GM18499 (cell line): ENCODE data around the gene CBFA2T2.
"Not testable (repeated sequence)": the region's sequence is repeated elsewhere in the genome, so short reads cannot be mapped to it uniquely, and the experiment has no call there.

ENCODE experiments used
- ATAC-seq: cut with Tn5 transposase; IDR thresholded peaks from one replicate; pipeline ENCODE4 v1.9.1; 2021; ENCODE audit warnings: moderate number of reproducible peaks; ENCODE audit not compliant: insufficient read depth, unreplicated experiment

The CBFA2T2 gene

GRCh38 chr20:33646959-33647602, 157.2 kb downstream of the CBFA2T2 start:
- not testable (repeated sequence) for ATAC-seq

- no peak for ATAC-seq
Observed at GRCh38 chr20:33647603-33648395, 157.9 kb downstream of the CBFA2T2 start.

DNA sequence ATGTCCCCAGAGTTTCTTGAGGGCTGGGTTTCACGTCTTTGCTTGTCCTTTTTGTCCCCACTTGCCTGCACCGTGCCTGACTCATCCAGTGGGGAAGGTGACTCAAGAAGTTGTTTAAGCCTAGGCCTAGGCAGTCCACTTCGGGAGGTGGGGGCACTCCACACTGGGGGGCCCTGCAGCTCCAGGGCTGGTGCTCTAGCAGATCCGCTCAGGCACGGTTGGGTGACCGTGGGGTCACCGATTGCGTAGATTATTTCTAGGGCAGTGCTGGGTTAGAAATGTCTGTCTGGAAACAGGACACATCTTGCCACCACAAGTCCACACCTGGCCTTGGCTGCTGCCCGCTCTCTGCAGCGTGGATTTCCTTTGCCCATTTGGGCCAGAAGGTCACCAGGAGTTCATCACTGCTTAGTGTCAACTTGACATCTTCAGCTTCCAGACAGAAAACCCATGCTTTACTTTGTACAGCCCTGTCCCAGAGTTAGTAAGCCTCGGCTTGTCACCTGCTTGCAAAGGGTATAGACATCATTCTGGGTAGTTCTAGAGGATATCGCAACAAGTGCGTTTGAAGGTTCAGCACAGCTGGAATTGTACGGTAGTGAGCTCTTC, 158.6 kb downstream of the CBFA2T2 start:
- no peak for ATAC-seq

DNA sequence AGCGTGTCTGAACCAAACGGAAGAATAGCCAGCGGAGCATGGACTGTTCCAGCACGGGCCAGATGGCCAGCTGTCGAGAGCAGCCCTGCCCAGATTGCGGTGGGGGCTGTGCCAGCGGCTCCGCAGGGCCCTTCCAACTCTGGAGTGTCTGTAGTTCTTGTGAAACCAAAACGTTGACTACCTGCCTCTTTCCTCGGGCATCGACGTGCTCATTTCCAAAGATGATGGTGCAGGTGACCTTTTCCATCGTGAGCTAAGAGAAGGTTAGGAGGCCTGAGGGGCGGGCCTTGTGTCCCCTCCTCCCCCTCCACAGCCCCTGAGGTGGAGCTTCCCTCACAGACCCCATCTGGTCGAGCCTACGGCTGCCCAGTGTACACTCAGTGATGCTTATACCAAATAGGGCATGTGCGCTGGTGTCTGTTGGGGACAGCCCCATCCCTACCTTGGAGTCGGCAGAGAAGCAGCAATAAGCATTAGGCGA, 159.3 kb downstream of the CBFA2T2 start:
- ATAC-seq: no peak

DNA sequence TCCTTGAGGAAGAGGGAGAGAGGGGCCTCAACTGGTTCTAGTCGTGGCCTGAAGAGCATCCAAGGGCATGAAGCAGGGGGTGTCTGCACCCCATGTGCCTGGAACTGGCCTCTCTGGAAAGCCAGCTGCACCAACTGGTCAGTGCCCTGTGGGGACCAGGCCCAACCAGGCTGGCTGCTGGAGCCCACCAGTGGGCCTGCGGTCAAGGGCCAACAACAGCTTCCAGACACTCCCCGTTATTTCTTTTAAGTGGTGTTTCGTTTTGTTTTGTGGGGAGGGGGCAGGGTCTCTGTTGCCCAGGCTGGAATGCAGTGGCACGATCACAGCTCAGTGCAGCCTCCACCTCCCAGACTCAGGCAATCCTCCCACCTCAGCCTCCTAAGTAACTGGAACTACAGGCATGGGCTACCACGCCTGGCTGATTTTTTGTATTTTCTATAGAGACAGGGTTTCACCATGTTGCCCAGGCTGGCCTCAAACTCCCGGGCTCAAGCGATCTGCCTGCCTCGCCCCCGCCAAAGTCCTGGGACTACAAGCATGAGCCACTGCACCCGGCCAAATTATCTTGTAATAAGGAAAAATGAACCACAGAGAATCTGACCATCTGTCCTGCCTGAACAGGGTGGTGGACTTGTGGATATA, 160.3 kb downstream of the CBFA2T2 start:
- ATAC-seq: no peak

GRCh38 chr20:33650753-33651561, 161.1 kb downstream of the CBFA2T2 start:
- no peak for ATAC-seq

DNA sequence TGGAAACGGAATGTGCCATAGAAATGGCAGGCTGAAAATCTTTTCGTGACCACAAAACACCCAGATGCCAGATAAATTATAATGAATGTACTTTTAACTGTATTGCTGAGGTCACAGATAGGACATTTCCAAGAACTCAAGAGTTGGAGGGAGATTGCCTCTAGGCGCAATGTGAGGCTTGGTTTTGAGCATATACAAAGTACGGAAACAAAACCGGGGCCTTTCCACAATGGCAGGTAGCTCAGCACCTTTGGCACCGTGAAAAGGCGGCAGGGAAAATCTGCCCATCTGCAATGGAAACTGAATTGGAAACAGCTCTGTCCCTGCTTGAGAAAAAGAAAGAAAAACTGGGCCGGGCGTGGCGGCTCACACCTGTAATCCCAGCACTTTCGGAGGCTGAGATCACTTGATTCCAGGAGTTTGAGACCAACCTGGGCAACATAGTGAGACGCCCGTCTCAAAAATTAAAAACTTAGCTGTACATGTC, 161.7 kb downstream of the CBFA2T2 start:
- ATAC-seq: no peak

- no peak for ATAC-seq
Observed at GRCh38 chr20:33653218-33653899, 163.5 kb downstream of the CBFA2T2 start.

DNA sequence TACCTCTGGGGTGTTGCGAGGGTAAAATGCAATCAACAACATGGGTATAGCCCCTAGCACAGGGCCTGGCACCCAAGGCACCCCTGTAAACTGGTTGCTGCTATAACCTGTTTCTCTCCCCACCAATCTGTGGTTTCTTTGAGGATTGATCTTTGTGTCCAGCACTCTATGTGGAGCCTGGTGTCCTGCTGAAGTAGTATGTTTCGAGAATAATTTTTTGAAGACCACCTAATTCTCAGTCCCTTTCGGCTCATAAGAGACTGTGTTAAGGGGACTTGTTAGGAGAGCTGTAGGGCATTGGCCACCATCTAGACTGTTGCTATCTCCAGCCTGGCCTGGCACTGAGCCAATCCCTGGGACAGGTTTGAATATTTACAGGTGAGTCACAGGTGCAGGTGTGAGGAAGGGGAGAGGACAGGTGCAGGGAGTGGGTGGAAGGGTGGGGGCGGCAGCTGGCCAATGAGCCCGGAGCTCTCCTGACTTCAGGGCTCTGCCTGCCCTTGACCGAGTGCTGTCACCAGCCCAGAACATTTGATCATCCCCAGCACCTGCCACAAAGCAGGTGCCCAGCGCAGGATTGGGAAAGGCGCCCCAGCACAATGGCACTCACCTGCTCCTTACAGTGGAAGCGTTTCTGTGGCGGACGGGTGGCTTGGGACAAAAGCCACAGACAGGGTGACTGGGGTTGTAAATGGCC, 164.2 kb downstream of the CBFA2T2 start:
- ATAC-seq: no peak

GRCh38 chr20:33654680-33655161, 164.8 kb downstream of the CBFA2T2 start:
- ATAC-seq: no peak

DNA sequence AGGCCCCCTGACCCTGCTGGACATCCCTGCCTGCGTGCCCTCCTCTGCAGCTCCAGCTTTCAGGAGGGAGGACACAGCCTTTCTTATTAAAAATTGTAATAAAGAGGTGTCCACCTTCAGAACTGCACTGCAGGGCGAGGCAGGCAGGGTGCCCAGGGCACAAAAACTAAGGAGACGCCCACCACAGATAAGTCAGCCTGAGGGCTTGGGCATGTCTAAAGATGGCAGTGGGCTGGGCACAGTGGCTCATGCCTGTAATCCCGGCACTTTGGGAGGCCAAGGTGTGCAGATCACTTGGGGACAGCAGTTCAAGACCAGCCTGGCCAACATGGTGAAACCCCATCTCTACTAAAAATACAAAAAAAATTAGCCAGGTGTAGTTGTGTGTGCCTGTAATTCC, 165.3 kb downstream of the CBFA2T2 start:
- no peak for ATAC-seq

- no peak for ATAC-seq
Observed at GRCh38 chr20:33656010-33656782, 166.3 kb downstream of the CBFA2T2 start.

DNA sequence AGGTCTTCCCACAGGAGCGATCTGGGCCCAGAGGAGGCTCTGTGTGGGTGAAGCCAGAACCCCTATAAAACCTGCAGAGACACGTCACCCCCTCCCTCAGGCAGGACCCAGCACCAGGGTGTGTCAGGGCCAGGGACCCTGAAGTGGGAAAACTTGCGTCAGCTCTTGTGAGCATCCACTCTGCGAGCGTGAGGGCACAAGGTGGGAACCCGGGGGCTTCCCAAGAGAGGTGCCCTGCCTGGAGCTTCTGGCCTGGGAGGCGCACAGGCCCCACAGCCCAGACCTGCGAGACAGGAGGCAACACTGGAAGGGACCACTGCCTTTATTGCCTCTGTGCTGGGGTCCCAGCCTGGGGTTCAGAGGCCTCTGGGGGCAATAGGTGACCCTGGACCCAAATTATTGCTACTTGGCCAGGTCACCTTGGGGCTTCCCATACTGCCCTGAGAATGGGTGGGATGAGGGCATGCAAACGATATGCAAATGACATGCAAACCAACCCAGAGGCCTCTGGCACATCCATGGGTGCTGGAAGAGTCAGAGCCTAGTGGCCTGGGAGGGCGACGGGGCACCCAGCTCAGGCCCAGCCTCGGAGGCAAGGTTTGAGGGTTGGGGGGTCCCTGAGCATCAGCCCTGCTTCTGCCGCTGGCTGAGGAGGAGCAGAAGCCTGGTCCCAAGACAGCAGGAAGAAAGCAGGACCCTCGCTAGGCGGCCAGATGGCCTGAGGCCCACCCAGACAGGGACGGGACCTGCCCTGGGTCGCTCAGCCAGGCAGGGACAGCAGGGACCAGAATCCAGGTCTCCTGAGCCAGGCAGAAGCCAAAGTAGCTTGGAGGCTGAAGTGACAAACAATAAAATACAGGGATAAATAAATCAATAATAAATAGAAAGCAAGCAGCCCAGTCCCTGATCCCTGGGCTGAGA, 167.1 kb downstream of the CBFA2T2 start:
- ATAC-seq: no peak

GRCh38 chr20:33657704-33658095, 167.8 kb downstream of the CBFA2T2 start:
- no peak for ATAC-seq

DNA sequence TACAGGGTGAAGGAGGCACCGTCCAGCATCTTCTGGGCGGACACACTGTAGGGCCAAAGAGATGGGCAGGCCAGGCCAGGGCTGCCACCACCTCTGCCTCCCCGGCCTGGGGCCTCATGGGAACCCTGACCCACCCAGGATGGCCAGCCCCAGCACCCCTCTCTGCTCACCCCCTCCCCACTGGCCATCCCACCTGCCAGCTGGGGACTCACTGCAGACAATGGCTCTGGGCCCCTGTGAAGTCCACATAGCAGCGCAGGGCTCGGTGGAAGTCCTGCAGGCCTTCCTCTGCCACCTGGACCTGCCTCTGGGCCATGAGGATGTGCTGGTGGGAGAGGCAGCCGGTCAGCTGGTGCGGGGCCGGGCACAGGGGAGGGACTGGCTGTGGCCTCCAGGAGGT, 168.6 kb downstream of the CBFA2T2 start:
- ATAC-seq: no peak

DNA sequence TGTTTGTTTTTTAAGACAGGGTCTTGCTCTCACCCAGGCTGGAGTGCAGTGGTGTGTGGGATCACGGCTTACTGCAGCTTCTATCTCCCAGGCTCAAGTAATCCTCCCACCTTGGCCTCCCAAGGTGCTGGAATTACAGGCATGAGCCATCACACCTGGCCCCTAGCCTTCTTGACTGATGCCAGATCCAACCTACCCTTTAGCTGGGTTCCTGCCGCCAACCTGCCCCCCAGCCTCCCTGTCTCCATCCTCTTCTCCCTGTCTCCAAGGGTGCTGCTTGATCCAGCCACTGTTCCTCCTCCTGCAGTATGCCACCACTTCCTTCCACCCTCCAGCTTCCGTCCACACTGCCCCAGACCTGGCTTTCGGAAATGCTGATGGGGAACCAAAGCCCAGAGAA, 169.0 kb downstream of the CBFA2T2 start:
- ATAC-seq: no peak
